Measurements from ENCODE around the gene PTPRN2.
"Not testable (repeated sequence)": the region's sequence is repeated elsewhere in the genome, so short reads cannot be mapped to it uniquely, and the experiment has no call there.

PTPRN2 gene

DNA sequence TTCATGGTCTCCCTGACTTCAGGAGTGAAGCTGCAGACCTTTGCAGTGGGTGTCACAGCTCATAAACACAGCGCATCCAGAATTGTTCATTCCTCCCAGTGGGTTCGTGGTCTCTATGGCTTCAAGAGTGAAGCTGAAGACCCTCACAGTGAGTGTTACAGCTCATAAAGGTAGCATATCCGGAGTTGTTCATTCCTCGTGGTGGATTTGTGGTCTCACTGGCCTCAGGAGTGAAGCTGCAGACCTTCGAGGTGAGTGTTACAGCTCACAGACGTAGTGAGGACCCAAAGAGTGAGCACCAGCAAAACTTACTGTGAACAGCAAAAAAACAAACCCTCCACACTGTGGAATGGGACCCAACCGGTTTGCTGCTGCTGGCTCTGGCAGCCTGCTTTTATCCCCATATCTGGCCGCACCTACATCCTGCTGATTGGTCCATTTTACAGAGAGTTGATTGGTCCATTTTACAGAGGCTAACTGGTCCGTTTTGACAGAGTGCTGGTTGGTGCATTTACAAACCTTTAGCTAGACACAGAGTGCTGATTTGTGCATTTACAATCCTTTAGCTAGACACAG, 308.8 kb downstream of the PTPRN2 start:
- no peak for TF ChIP-seq CTCF (IDR thresholded peaks at IDR 0.05; ENCODE audit: low read depth, low read length)
- no peak for DNase-seq (ENCODE audit: extremely low read depth, low read depth)

DNA sequence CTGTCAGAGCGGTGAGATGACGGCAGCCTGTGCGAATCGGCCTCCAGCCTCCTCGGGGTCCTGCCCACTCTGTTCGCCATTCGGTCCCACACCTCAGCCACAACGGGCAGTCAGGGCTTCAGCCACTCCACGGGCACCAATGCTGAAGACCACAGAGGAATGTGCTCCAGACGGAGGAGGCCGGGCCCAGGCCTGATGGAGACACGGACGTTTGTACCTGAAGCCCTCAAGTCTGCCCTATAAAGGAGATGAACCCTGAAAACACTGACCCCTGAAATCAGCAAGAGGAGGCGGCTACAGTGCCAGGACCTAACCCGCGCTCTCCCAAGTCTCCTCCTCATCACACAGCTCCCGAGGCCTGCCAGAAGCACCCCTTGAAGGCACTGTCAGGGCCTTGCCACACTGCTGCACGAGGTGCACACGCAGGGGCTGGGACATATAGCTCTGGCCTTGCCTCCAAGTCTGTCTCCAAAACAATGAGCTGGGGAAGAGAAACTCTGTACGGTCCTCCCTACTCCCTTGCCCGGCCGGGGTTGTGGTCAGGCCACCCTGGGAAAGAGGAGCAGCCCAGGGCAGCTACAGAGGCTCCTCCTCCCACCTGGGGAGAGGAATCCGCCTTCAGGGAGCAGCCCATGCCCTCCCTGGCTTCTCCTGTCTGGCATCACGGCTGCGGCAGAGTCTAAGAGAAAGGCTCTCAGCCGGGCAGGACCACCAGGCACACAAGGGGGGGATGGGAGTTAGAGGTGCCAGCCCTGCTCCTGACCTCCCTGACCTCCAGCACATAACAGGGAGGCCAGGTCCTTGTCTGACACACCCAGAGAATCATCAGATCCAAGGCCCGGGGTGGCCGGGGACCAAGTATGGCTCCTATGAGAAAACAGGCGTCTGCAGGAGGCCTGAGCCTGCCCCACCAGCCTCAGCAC, 310.1 kb downstream of the PTPRN2 start:
- no peak for DNase-seq (ENCODE audit: extremely low read depth, low read depth)
- no peak for TF ChIP-seq CTCF (IDR thresholded peaks at IDR 0.05; ENCODE audit: low read depth, low read length)

- TF ChIP-seq CTCF (IDR thresholded peaks at IDR 0.05; ENCODE audit: low read depth, low read length), result no peak
- no peak for DNase-seq (ENCODE audit: extremely low read depth, low read depth)
These were observed 311.0 kb downstream of the PTPRN2 start for GRCh38 chr7:158276414-158277218.

GRCh38 chr7:158275711-158276413, 311.8 kb downstream of the PTPRN2 start:
- no peak for DNase-seq (ENCODE audit: extremely low read depth, low read depth)
- TF ChIP-seq CTCF (IDR thresholded peaks at IDR 0.05; ENCODE audit: low read depth, low read length), result no peak

DNA sequence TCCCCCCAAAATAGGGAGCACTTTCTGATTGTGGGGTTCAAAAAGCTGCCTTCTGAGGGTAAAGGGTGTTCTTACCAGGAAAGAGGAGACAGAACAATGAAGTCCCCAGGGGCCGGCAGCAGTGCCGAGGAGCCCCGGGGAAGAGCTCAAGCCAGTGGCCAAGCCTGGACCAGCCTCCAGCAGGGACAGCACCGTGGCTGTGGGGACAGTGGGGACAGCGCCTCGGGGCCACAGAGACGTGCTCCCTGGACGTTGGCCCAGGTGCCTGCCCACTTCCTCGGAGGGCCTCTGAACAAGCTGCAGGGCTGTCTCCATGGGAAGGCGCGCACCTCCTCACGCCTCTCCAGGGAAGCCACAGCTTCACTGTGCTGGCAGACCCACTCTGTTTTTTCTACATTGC, 312.6 kb downstream of the PTPRN2 start:
- no peak for DNase-seq (ENCODE audit: extremely low read depth, low read depth)
- no peak for TF ChIP-seq CTCF (IDR thresholded peaks at IDR 0.05; ENCODE audit: low read depth, low read length)

DNA sequence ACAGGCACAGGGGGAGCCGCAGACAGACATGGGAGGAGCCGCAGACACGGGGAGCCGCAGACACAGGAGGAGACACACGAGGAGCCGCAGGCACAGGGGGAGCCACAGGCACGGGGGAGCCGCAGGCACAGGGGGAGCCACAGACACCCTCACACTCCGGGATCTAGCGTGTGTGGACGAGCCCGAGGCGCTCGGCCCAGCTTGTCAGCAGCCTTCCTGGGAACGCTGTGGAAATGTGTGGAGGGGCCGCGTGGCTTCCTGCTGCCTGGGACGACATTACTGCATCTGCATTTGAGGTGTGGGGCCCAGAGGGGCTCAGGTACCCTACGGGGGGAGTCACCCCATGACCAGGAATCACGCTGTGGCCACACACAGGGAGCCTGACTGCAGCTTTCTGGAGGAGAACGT, 313.2 kb downstream of the PTPRN2 start:
- DNase-seq (ENCODE audit: extremely low read depth, low read depth), result no peak
- TF ChIP-seq CTCF (IDR thresholded peaks at IDR 0.05; ENCODE audit: low read depth, low read length), result no peak

DNA sequence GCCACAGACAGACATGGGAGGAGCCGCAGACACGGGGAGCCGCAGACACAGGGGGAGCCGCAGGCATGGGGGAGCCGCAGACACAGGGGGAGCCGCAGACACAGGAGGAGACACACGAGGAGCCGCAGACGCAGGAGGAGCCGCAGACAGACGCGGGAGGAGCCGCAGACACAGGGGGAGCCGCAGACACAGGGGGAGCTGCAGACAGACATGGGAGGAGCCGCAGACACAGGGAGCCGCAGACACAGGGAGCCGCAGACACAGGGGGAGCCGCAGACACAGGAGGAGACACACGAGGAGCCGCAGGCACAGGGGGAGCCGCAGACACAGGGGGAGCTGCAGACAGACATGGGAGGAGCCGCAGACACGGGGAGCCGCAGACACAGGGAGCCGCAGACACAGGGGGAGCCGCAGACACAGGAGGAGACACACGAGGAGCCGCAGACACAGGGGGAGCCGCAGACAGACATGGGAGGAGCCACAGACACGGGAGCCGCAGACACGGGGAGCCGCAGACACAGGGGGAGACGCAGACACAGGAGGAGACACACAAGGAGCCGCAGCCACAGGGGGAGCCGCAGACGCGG, 313.8 kb downstream of the PTPRN2 start:
- not testable (repeated sequence) for DNase-seq (ENCODE audit: extremely low read depth, low read depth)

All from AG09319 (cell line).